ENCODE results near the gene ARSK.

Gene ARSK

DNA sequence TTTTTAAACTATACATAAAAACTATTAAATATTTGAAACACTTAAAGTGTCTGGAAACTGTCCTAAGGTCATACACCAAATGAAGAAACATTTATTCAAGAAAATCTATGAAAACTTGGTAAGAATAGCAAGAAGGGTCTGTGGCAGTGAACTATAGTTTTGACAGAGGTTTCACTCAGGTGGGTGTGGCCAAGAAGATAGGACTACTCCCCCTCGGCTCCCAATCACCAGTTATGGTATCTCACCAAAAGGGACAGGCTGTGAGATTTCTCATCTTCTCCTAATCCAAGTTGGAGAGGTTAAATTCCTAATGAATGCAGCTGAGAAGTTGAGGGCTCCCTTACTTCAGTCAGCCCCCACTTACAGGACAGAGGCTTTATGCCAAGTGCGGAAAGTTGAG, 2.9 kb downstream of the ARSK start:
- H3K4me3 ChIP-seq (ENCODE audit: low read depth, low read length), result no peak overlapping the region
- no peak for DNase-seq (ENCODE audit: low read depth)
- TF ChIP-seq, protein P1, sequence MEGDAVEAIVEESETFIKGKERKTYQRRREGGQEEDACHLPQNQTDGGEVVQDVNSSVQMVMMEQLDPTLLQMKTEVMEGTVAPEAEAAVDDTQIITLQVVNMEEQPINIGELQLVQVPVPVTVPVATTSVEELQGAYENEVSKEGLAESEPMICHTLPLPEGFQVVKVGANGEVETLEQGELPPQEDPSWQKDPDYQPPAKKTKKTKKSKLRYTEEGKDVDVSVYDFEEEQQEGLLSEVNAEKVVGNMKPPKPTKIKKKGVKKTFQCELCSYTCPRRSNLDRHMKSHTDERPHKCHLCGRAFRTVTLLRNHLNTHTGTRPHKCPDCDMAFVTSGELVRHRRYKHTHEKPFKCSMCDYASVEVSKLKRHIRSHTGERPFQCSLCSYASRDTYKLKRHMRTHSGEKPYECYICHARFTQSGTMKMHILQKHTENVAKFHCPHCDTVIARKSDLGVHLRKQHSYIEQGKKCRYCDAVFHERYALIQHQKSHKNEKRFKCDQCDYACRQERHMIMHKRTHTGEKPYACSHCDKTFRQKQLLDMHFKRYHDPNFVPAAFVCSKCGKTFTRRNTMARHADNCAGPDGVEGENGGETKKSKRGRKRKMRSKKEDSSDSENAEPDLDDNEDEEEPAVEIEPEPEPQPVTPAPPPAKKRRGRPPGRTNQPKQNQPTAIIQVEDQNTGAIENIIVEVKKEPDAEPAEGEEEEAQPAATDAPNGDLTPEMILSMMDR (IDR thresholded peaks at IDR 0.05; ENCODE audit: insufficient read depth, low read depth, low read length, missing control alignments), result no peak

DNA sequence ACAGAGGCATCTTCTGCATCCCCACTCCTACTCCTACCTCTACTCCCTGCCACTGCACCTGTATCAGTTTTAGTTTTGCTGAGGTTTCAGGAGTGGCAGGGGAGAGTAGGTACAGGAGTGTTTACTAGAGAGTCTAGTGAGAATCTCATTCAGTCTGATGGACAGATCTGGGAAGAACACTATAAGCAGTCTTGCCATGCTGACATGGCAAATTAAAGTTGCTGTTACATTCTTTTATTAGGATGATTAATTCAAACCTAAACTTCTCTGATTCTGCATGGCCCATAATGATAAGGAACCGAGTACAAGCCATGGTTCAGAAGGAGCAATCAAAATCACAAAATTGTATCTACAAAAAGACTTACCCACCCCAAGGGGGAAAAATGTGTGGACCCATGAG, 7.4 kb downstream of the ARSK start:
- DNase-seq (ENCODE audit: low read depth), result no peak
- H3K4me3 ChIP-seq (ENCODE audit: low read depth, low read length), result no peak overlapping the region
- TF ChIP-seq, protein P1 (IDR thresholded peaks at IDR 0.05; ENCODE audit: insufficient read depth, low read depth, low read length, missing control alignments), result no peak

DNA sequence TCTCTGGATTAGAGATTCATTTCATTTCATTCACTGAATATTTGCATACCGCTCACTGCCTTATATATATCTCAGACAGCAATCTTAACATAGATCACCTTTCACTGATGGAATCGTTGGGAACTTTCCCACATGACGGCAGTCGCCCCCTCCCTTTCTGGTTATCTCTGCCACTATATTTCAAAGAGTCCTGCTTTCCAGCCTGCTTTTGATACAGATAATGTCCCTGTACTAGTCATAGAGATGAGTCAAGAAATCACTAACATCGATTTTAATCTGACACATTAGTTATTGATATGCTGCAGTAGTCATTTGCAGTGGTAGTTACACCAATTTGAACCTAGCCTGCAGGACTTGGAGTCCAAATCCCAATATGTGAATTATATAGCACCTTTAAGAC, 8.5 kb downstream of the ARSK start:
- TF ChIP-seq, protein P1 (IDR thresholded peaks at IDR 0.05; ENCODE audit: insufficient read depth, low read depth, low read length, missing control alignments), result no peak
- H3K4me3 ChIP-seq (ENCODE audit: low read depth, low read length), result no peak overlapping the region
- DNase-seq (ENCODE audit: low read depth), result no peak

DNA sequence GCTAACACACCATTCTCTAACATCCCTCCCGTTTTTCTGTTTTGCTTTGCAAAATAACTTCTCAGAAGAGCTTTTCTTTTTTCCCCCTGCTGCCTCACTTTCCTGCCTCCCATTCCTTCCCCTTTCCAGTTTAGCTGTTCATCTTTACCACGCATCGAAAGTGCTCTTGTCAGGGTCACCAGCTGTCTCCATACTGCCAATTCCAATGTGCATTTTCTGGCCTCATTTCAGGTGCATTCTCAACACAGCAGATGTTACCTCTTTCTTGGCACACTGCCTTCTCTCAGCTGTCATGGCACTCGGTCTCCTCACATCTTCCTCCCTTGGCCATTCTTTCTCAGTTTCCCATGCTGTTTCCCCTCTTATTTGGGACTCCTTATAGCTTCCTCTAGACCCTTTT, 9.5 kb downstream of the ARSK start:
- no peak overlapping the region for H3K4me3 ChIP-seq (ENCODE audit: low read depth, low read length)
- TF ChIP-seq, protein P1 (IDR thresholded peaks at IDR 0.05; ENCODE audit: insufficient read depth, low read depth, low read length, missing control alignments), result no peak
- DNase-seq (ENCODE audit: low read depth), result no peak

DNA sequence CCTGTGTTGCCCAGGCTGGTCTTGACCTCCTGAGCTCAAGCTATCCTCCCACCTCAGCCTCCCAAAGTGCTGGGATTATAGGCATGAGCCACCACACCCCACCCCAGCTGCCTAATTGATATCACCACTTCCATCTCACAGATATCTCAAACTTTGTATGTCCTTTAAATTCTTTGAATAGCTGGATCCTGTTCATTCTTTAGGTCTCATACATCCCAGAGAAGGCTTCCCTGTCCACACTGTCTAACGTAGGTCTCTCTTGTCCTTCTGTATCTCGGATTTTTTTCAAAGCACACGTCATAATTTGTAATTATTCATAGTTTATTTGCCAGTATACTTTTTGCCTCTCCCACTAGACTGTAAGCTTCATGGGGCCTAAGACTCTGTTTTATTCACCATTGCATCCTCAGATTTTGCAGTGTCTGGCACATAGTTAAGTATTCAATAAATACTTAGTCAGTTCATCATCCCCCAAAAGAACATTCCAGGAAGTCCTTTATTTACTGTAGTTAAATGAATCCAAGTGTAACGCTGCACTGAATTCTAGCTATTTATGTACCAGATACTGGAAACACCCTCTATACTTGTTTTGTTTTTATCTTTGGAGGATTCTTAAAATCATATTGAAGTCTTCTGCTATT, 10.5 kb downstream of the ARSK start:
- H3K4me3 ChIP-seq (ENCODE audit: low read depth, low read length), result no peak overlapping the region
- DNase-seq (ENCODE audit: low read depth), result no peak
- TF ChIP-seq, protein P1 (IDR thresholded peaks at IDR 0.05; ENCODE audit: insufficient read depth, low read depth, low read length, missing control alignments), result no peak

DNA sequence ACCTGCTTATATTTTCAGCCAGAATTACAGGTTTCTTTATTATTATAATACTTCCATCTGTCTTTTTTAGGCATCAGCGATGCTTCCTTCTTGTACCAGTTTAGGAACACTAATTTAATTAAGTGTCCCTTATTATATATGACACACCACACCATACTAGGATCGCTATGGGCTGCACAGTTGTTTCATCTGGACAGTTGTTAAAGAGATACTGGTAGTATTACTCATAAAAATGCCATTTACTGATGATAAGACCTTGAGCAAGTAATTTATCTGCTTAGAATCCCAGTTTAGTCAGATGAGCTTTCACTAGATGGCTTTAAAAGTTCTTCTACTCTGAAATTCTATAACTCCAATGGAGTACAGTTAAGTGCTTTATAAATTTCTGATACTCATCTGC, 17.1 kb downstream of the ARSK start:
- DNase-seq (ENCODE audit: low read depth), result no peak
- H3K4me3 ChIP-seq (ENCODE audit: low read depth, low read length), result no peak overlapping the region
- TF ChIP-seq, protein P1 (IDR thresholded peaks at IDR 0.05; ENCODE audit: insufficient read depth, low read depth, low read length, missing control alignments), result no peak

DNA sequence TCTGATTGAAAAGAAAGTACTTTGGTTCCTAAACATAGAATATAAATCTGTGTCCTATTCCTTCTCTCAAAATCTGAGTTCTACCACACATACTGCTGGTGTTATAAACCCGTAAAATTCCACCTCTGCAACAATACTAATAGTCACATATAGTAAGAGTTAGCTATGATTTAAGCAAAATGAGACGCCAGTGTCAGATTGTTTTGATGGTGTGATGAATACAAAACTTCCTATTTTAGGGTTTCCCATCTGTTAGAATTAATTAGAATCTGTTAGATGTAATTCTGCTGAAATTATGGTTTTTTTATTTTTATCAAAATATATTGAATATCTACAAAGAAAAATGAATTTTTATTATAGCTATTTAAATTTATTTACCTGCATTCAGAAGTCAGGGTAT, 26.7 kb downstream of the ARSK start:
- TF ChIP-seq, protein P1 (IDR thresholded peaks at IDR 0.05; ENCODE audit: insufficient read depth, low read depth, low read length, missing control alignments), result no peak
- no peak for DNase-seq (ENCODE audit: low read depth)
- H3K4me3 ChIP-seq (ENCODE audit: low read depth, low read length), result no peak overlapping the region
